ENCODE measurements around the gene EXOC6B. TPM values are rescaled to one million over a fixed set of nuclear protein-coding genes. Genes with fewer than 3 reads are reported as not detected.

EXOC6B gene
- total RNA-seq, 1 experiment from 2014 or later, result not detected

GRCh38 chr2:72526623-72527022 lies 299.2 kb downstream of the EXOC6B start:
- DNase-seq, result no peak
- Histone ChIP-seq H3K36me3 (ENCODE audit: insufficient read depth, low read length) (no peaks in the 10 kb centered on the region), H2AFZ (ENCODE audit: low read length) (no peak overlapping the region), H3K79me2 (ENCODE audit: low read length) (no peaks in the 10 kb centered on the region), H3K4me2 (ENCODE audit: low read depth, low read length, poor library complexity, severe bottlenecking) (no peak overlapping the region), H3K4me3 (ENCODE audit: low read length) (no peak overlapping the region), H3K9me2 (replicated peaks; ENCODE audit: insufficient read depth, low read length) (no peaks in the 10 kb centered on the region), H3K27ac (ENCODE audit: low read length) (no peak overlapping the region), H3K4me1 (ENCODE audit: low read length) (no peaks in the 10 kb centered on the region), H3K9ac (ENCODE audit: low read length) (no peak overlapping the region), H3K9me3 (ENCODE audit: low read length) (no peaks in the 10 kb centered on the region), H4K20me1 (ENCODE audit: insufficient read depth, low read depth, low read length) (no peaks in the 10 kb centered on the region), H3K27me3 (ENCODE audit: low read length) (no peaks in the 10 kb centered on the region)

DNA sequence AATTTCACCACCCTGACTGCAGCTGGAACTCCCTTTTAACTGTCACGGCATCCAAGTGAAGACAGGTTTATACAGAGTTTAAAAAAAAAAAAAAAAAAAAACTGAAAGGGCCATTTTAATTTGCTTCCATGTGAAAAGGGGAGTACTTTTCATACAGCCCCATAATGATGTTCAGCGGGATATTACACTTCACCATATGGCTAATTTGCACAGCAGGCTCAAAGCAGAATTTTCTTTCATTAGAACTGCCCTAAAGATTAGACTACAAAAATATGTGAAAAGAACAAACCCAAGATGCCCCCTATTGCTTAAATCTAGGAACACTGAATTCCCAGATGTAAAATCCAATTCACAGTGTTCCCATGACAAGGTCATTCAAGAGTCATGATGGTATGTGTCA lies 301.8 kb downstream of the EXOC6B start:
- Histone ChIP-seq H3K79me2 (ENCODE audit: low read length) (no peaks in the 10 kb centered on the region), H3K4me2 (ENCODE audit: low read depth, low read length, poor library complexity, severe bottlenecking) (no peak overlapping the region), H3K4me3 (ENCODE audit: low read length) (no peak overlapping the region), H4K20me1 (ENCODE audit: insufficient read depth, low read depth, low read length) (no peaks in the 10 kb centered on the region), H3K27ac (ENCODE audit: low read length) (no peak overlapping the region), H3K27me3 (ENCODE audit: low read length) (0 out of 2 replicates have a peak, but pooled peaks cover 2% of the 10 kb centered on the region), H3K9me3 (ENCODE audit: low read length) (no peaks in the 10 kb centered on the region), H3K9me2 (replicated peaks; ENCODE audit: insufficient read depth, low read length) (no peaks in the 10 kb centered on the region), H3K36me3 (ENCODE audit: insufficient read depth, low read length) (no peaks in the 10 kb centered on the region), H3K4me1 (ENCODE audit: low read length) (no peaks in the 10 kb centered on the region), H2AFZ (ENCODE audit: low read length) (no peak overlapping the region), H3K9ac (ENCODE audit: low read length) (no peak overlapping the region)
- no peak for DNase-seq

DNA sequence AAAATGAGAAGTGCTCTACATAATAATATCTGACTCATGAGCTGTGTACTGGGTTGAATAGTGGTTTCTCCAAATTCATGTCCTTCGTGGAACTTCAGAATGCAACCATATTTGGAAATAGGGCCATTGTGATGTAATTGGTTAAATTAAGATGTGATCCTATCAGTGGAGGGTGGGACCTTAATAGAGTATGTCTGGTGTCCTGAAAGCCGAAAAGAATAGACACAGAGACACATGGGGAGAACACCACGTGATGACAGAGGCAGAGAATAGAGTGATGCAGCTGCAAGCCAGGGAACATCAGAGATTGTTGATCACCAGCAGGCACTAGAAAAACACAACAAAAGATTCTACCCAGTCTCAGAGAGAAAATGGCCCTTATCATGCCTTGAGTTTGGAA lies 310.1 kb downstream of the EXOC6B start:
- Histone ChIP-seq H3K4me1 (ENCODE audit: low read length) (no peaks in the 10 kb centered on the region), H4K20me1 (ENCODE audit: insufficient read depth, low read depth, low read length) (no peaks in the 10 kb centered on the region), H3K27ac (ENCODE audit: low read length) (no peak overlapping the region), H3K9me3 (ENCODE audit: low read length) (no peaks in the 10 kb centered on the region), H3K4me3 (ENCODE audit: low read length) (no peak overlapping the region), H3K79me2 (ENCODE audit: low read length) (no peaks in the 10 kb centered on the region), H3K4me2 (ENCODE audit: low read depth, low read length, poor library complexity, severe bottlenecking) (no peak overlapping the region), H2AFZ (ENCODE audit: low read length) (no peak overlapping the region), H3K27me3 (ENCODE audit: low read length) (no peaks in the 10 kb centered on the region), H3K36me3 (ENCODE audit: insufficient read depth, low read length) (no peaks in the 10 kb centered on the region), H3K9me2 (replicated peaks; ENCODE audit: insufficient read depth, low read length) (no peaks in the 10 kb centered on the region), H3K9ac (ENCODE audit: low read length) (no peak overlapping the region)
- no peak for DNase-seq

DNA sequence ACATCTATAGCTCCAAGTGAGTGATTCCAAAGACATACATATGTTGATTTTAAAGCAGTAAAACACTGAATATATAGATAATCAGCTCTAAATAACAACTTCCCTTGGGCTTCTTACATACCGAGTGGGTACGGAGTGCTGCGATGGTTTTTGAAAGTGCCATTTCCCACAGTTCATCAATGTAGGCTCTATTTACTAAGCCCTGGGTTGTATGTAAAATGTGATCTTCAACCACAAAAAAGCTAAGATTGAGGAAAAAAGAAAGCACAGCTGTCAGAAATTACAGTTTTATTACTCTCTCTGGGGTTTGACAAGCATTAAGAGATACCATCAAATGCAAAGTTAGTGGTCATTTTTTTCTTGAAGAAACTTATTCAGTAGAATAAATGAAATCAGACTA lies 312.8 kb downstream of the EXOC6B start:
- Histone ChIP-seq H3K4me3 (ENCODE audit: low read length) (no peak overlapping the region), H2AFZ (ENCODE audit: low read length) (no peak overlapping the region), H3K9me3 (ENCODE audit: low read length) (no peaks in the 10 kb centered on the region), H3K9me2 (replicated peaks; ENCODE audit: insufficient read depth, low read length) (no peaks in the 10 kb centered on the region), H3K4me1 (ENCODE audit: low read length) (no peaks in the 10 kb centered on the region), H3K36me3 (ENCODE audit: insufficient read depth, low read length) (no peaks in the 10 kb centered on the region), H3K27ac (ENCODE audit: low read length) (no peak overlapping the region), H4K20me1 (ENCODE audit: insufficient read depth, low read depth, low read length) (no peaks in the 10 kb centered on the region), H3K4me2 (ENCODE audit: low read depth, low read length, poor library complexity, severe bottlenecking) (no peak overlapping the region), H3K27me3 (ENCODE audit: low read length) (no peaks in the 10 kb centered on the region), H3K79me2 (ENCODE audit: low read length) (no peaks in the 10 kb centered on the region), H3K9ac (ENCODE audit: low read length) (no peak overlapping the region)
- DNase-seq, result no peak

DNA sequence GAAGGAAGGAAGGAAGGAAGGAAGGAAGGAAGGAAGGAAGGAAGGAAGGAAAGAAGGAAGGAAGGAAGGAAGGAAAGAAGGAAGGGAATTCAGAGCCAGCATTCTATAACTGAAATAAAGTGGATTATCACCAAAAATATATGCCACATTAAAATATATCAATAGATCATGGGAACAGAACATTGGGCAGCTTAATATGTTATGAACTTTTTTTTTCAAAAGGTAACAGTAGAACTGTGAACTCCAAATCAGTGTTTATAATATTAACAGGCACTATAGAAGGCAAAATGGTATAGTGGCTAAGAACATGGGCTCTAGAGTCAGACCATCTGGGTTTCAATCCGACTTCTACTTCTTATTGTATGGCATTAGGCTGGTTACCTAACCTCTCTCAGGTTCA lies 313.5 kb downstream of the EXOC6B start:
- Histone ChIP-seq H3K9ac (ENCODE audit: low read length) (no peak overlapping the region), H3K27ac (ENCODE audit: low read length) (no peak overlapping the region), H3K4me3 (ENCODE audit: low read length) (no peak overlapping the region), H3K9me2 (replicated peaks; ENCODE audit: insufficient read depth, low read length) (no peaks in the 10 kb centered on the region), H3K4me1 (ENCODE audit: low read length) (no peaks in the 10 kb centered on the region), H3K36me3 (ENCODE audit: insufficient read depth, low read length) (no peaks in the 10 kb centered on the region), H3K27me3 (ENCODE audit: low read length) (no peaks in the 10 kb centered on the region), H3K9me3 (ENCODE audit: low read length) (no peaks in the 10 kb centered on the region), H3K79me2 (ENCODE audit: low read length) (no peaks in the 10 kb centered on the region), H2AFZ (ENCODE audit: low read length) (no peak overlapping the region), H4K20me1 (ENCODE audit: insufficient read depth, low read depth, low read length) (no peaks in the 10 kb centered on the region), H3K4me2 (ENCODE audit: low read depth, low read length, poor library complexity, severe bottlenecking) (no peak overlapping the region)
- no peak for DNase-seq

GRCh38 chr2:72511906-72512305 lies 313.9 kb downstream of the EXOC6B start:
- H3K79me2 ChIP-seq (ENCODE audit: low read length), result no peaks in the 10 kb centered on the region
- H3K9me2 ChIP-seq (replicated peaks; ENCODE audit: insufficient read depth, low read length), result no peaks in the 10 kb centered on the region
- H3K9me3 ChIP-seq (ENCODE audit: low read length), result no peaks in the 10 kb centered on the region

DNA sequence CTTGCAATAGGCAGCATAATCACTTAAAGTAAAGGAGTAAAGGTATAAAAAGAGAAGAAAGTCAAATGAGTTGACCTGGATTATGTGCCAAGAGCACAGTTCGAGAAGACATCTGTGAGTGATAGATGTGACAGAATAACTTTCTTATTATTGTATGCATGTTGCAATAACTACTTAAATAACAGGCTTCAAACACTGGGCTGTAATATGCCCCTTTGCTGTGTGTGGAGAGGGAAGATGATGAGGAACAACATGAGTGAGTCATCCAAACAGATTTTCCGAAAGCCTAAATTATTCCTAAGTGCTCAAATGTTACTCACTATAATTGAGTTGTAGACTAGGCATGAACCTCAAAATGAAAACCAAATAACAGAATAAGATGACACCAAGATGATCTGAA lies 328.1 kb downstream of the EXOC6B start:
- Histone ChIP-seq H3K9me3 (ENCODE audit: low read length) (no peaks in the 10 kb centered on the region), H3K9me2 (replicated peaks; ENCODE audit: insufficient read depth, low read length) (no peaks in the 10 kb centered on the region), H2AFZ (ENCODE audit: low read length) (no peak overlapping the region), H3K4me2 (ENCODE audit: low read depth, low read length, poor library complexity, severe bottlenecking) (no peak overlapping the region), H3K9ac (ENCODE audit: low read length) (no peak overlapping the region), H3K4me1 (ENCODE audit: low read length) (no peaks in the 10 kb centered on the region), H3K27me3 (ENCODE audit: low read length) (no peaks in the 10 kb centered on the region), H3K27ac (ENCODE audit: low read length) (no peak overlapping the region), H3K36me3 (ENCODE audit: insufficient read depth, low read length) (no peaks in the 10 kb centered on the region), H4K20me1 (ENCODE audit: insufficient read depth, low read depth, low read length) (no peaks in the 10 kb centered on the region), H3K79me2 (ENCODE audit: low read length) (no peaks in the 10 kb centered on the region), H3K4me3 (ENCODE audit: low read length) (no peak overlapping the region)
- no peak for DNase-seq

More at GRCh38 chr2:72511906-72512305, 313.9 kb downstream of the EXOC6B start:
- Histone ChIP-seq H3K4me1 (ENCODE audit: low read length) (no peaks in the 10 kb centered on the region), H3K36me3 (ENCODE audit: insufficient read depth, low read length) (no peaks in the 10 kb centered on the region), H4K20me1 (ENCODE audit: insufficient read depth, low read depth, low read length) (no peaks in the 10 kb centered on the region), H3K27ac (ENCODE audit: low read length) (no peak overlapping the region), H3K4me2 (ENCODE audit: low read depth, low read length, poor library complexity, severe bottlenecking) (no peak overlapping the region), H3K27me3 (ENCODE audit: low read length) (no peaks in the 10 kb centered on the region), H2AFZ (ENCODE audit: low read length) (no peak overlapping the region), H3K4me3 (ENCODE audit: low read length) (no peak overlapping the region), H3K9ac (ENCODE audit: low read length) (no peak overlapping the region)
- DNase-seq, result no peak

DNA sequence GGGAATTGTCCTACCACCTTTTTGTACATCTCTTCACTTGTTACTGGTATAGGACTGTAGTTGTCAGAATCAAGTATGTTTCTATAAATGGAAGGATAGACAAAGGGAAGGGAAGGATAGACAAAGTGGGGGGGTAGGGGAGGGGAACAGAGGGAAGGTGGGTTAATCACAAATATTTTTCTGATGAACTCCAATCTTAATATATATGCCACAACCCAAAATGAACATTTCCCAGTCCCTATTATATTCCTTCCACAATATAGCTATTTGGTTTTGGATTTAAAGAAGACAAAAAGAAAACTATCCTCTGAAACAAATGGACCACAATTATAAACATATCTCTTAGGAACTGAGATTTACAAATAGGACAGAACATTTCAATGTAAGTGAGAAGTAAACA lies 329.4 kb downstream of the EXOC6B start:
- H2AFZ ChIP-seq (ENCODE audit: low read length), result no peak overlapping the region
- no peaks in the 10 kb centered on the region for H4K20me1 ChIP-seq (ENCODE audit: insufficient read depth, low read depth, low read length)
- DNase-seq, result no peak
- no peak overlapping the region for H3K27ac ChIP-seq (ENCODE audit: low read length)
- H3K4me2 ChIP-seq (ENCODE audit: low read depth, low read length, poor library complexity, severe bottlenecking), result no peak overlapping the region
- no peak overlapping the region for H3K9ac ChIP-seq (ENCODE audit: low read length)
- peaks cover 1% of the 10 kb centered on the region; the same call in 1 of the 2 replicates for H3K27me3 ChIP-seq (ENCODE audit: low read length)
- H3K4me1 ChIP-seq (ENCODE audit: low read length), result no peaks in the 10 kb centered on the region
- no peaks in the 10 kb centered on the region for H3K9me2 ChIP-seq (replicated peaks; ENCODE audit: insufficient read depth, low read length)
- H3K4me3 ChIP-seq (ENCODE audit: low read length), result no peak overlapping the region
- no peaks in the 10 kb centered on the region for H3K9me3 ChIP-seq (ENCODE audit: low read length)
- no peaks in the 10 kb centered on the region for H3K36me3 ChIP-seq (ENCODE audit: insufficient read depth, low read length)
- H3K79me2 ChIP-seq (ENCODE audit: low read length), result no peaks in the 10 kb centered on the region

- H3K4me1 ChIP-seq (ENCODE audit: low read length), result no peaks in the 10 kb centered on the region
- no peak for DNase-seq
- no peaks in the 10 kb centered on the region for H3K36me3 ChIP-seq (ENCODE audit: insufficient read depth, low read length)
- no peak overlapping the region for H2AFZ ChIP-seq (ENCODE audit: low read length)
- H3K27ac ChIP-seq (ENCODE audit: low read length), result no peak overlapping the region
- H3K27me3 ChIP-seq (ENCODE audit: low read length), result peaks cover 3% of the 10 kb centered on the region; the same call in 1 of the 2 replicates
- H3K4me3 ChIP-seq (ENCODE audit: low read length), result no peak overlapping the region
- no peak overlapping the region for H3K4me2 ChIP-seq (ENCODE audit: low read depth, low read length, poor library complexity, severe bottlenecking)
- no peaks in the 10 kb centered on the region for H3K79me2 ChIP-seq (ENCODE audit: low read length)
- H3K9me3 ChIP-seq (ENCODE audit: low read length), result no peaks in the 10 kb centered on the region
- H3K9me2 ChIP-seq (replicated peaks; ENCODE audit: insufficient read depth, low read length), result no peaks in the 10 kb centered on the region
- H4K20me1 ChIP-seq (ENCODE audit: insufficient read depth, low read depth, low read length), result no peaks in the 10 kb centered on the region
- no peak overlapping the region for H3K9ac ChIP-seq (ENCODE audit: low read length)
Observed at GRCh38 chr2:72494392-72494791, 331.4 kb downstream of the EXOC6B start.
